H1 (cell line): ENCODE measurements around the gene ANO6. TPM values are rescaled to one million over a fixed set of nuclear protein-coding genes. Genes with fewer than 3 reads are reported as not detected.

ENCODE experiments used
- CTCF ChIA-PET: fragments of 300-600 bp; sonication (Branson Sonifier 250); formaldehyde crosslinking; loops from one replicate; lab custom pipeline; 2021; ENCODE audit not compliant: partially characterized antibody; lab: Charles Lee
- POLR2A ChIA-PET: fragments of 300-600 bp; sonication (Branson Sonifier 250); formaldehyde crosslinking; loops from one replicate; lab custom pipeline; 2021; ENCODE audit warnings: inconsistent platforms; ENCODE audit not compliant: partially characterized antibody; lab: Charles Lee
- DNase-seq, 2 experiments: peaks; one replicate each; pipeline versions ENCODE4 v3.0.0 to v3.0.0-alpha.2; 2010 to 2022; ENCODE audit warnings: low spot score in 2 of 2, low read depth in 1 of 2, mixed read lengths in 1 of 2
- FAIRE-seq: peaks from 2 replicates; lab custom pipeline; 2011; peaks lifted over from hg19 to GRCh38; lab: Jason Lieb, UNC
- H2AFZ ChIP-seq: 2 replicates; pipeline ENCODE4 v1.8.1; 2012; ENCODE audit warnings: low read length, inconsistent platforms
- H2AK5ac ChIP-seq: 2 replicates; pipeline ENCODE4 v1.6.1; 2013; ENCODE audit warnings: low read depth, low read length
- H2BK120ac ChIP-seq: replicated peaks from 2 replicates; pipeline ENCODE3; 2013; ENCODE audit warnings: low read depth, low read length, inconsistent platforms
- H2BK12ac ChIP-seq: 2 replicates; pipeline ENCODE4 v1.6.1; 2013; ENCODE audit warnings: low read depth, low read length
- H2BK15ac ChIP-seq: 2 replicates; pipeline ENCODE4 v1.6.1; 2013; ENCODE audit warnings: low read length
- H2BK20ac ChIP-seq: 2 replicates; pipeline ENCODE4 v1.6.1; 2013; ENCODE audit warnings: low read length
- H2BK5ac ChIP-seq: 2 replicates; pipeline ENCODE4 v1.6.1; 2013; ENCODE audit warnings: low read depth, low read length
- H3K14ac ChIP-seq: 2 replicates; pipeline ENCODE4 v1.6.1; 2013; ENCODE audit warnings: inconsistent platforms; ENCODE audit not compliant: insufficient read length
- H3K18ac ChIP-seq: 2 replicates; pipeline ENCODE4 v1.6.1; 2013; ENCODE audit warnings: low read length; ENCODE audit errors: extremely low read depth
- H3K23ac ChIP-seq: 2 replicates; pipeline ENCODE4 v1.6.1; 2013; ENCODE audit warnings: inconsistent platforms; ENCODE audit not compliant: insufficient read length
- H3K23me2 ChIP-seq: 2 replicates; pipeline ENCODE4 v1.6.1; 2013; ENCODE audit warnings: low read depth, low read length
- H3K27ac ChIP-seq: 2 replicates; pipeline ENCODE4 v1.6.1; 2011; ENCODE audit warnings: low read depth, low read length, inconsistent platforms
- H3K27me3 ChIP-seq, 4 experiments: replicated peaks in 1 of 4; 1 replicate in 1 of 4; 2 replicates in 3 of 4; pipeline versions ENCODE4 v1.6.1 to v1.8.1; 2011 to 2013; ENCODE audit warnings: low read length in 3 of 4, mild to moderate bottlenecking in 3 of 4, inconsistent platforms in 2 of 4, mixed read lengths in 2 of 4, moderate library complexity in 1 of 4; ENCODE audit not compliant: control insufficient read depth in 3 of 4, insufficient read depth in 3 of 4; ENCODE audit errors: extremely low read depth in 1 of 4
- H3K36me3 ChIP-seq, 4 experiments: 2 replicates each; pipeline versions ENCODE4 v1.6.1 to v1.8.1; 2011 to 2013; ENCODE audit warnings: mild to moderate bottlenecking in 4 of 4, low read length in 3 of 4, moderate library complexity in 2 of 4, control low read depth in 1 of 4, inconsistent platforms in 1 of 4; ENCODE audit not compliant: insufficient read depth in 4 of 4, control insufficient read depth in 2 of 4
- H3K4ac ChIP-seq: replicated peaks from 2 replicates; pipeline ENCODE3; 2013; ENCODE audit warnings: low read length, low read depth, mixed read lengths, inconsistent platforms; ENCODE audit not compliant: insufficient read length
- H3K4me1 ChIP-seq, 4 experiments: replicated peaks in 1 of 4; 1 replicate in 1 of 4; 2 replicates in 3 of 4; pipeline versions ENCODE4 v1.6.1 to v1.8.1; 2011 to 2013; ENCODE audit warnings: low read length in 3 of 4, inconsistent platforms in 2 of 4, mixed read lengths in 1 of 4; ENCODE audit not compliant: insufficient read depth in 4 of 4, control insufficient read depth in 3 of 4
- H3K4me2 ChIP-seq, 2 experiments: 2 replicates each; pipeline versions ENCODE4 v1.6.1 to v1.8.1; 2011 to 2013; ENCODE audit warnings: low read depth in 2 of 2, low read length in 2 of 2, control low read depth in 1 of 2, inconsistent platforms in 1 of 2, mild to moderate bottlenecking in 1 of 2; ENCODE audit not compliant: insufficient read depth in 1 of 2
- H3K4me3 ChIP-seq, 4 experiments: fragments of 200-600, 300-600 bp in 1 of 4; sonication (generic), shearing (Covaris generic), sonication (Bioruptor Twin) in 1 of 4; 2 replicates each; pipeline versions ENCODE4 v1.5.1 to v1.8.1; 2011 to 2016; ENCODE audit warnings: low read length in 4 of 4, low read depth in 3 of 4, control low read depth in 2 of 4, inconsistent platforms in 2 of 4, mild to moderate bottlenecking in 2 of 4, mixed read lengths in 1 of 4, moderate library complexity in 1 of 4; ENCODE audit not compliant: insufficient read depth in 2 of 4; ENCODE audit errors: extremely low read depth in 1 of 4
- H3K56ac ChIP-seq: replicated peaks from 2 replicates; pipeline ENCODE3; 2013; ENCODE audit warnings: low read depth, mild to moderate bottlenecking, mixed read lengths, low read length, inconsistent platforms; ENCODE audit not compliant: insufficient read length
- H3K79me1 ChIP-seq: 2 replicates; pipeline ENCODE4 v1.6.1; 2013; ENCODE audit warnings: low read depth, low read length, control low read depth
- H3K79me2 ChIP-seq, 2 experiments: 2 replicates each; pipeline versions ENCODE4 v1.6.1 to v1.8.1; 2012 to 2013; ENCODE audit warnings: low read length in 2 of 2, mild to moderate bottlenecking in 2 of 2, inconsistent platforms in 1 of 2; ENCODE audit not compliant: insufficient read depth in 2 of 2, control insufficient read depth in 1 of 2
- H3K9ac ChIP-seq, 4 experiments: replicated peaks in 1 of 4; 1 replicate in 1 of 4; 2 replicates in 3 of 4; pipeline versions ENCODE4 v1.6.1 to v1.8.1; 2011 to 2013; ENCODE audit warnings: low read depth in 3 of 4, low read length in 3 of 4, control low read depth in 2 of 4, mild to moderate bottlenecking in 2 of 4, moderate library complexity in 2 of 4, inconsistent platforms in 1 of 4; ENCODE audit errors: extremely low read depth in 1 of 4
- H3K9me3 ChIP-seq, 2 experiments: 2 replicates each; pipeline versions ENCODE4 v1.6.1 to v1.8.1; 2012 to 2013; ENCODE audit warnings: mild to moderate bottlenecking in 2 of 2, moderate library complexity in 2 of 2, control low read depth in 1 of 2, inconsistent platforms in 1 of 2, low read depth in 1 of 2, low read length in 1 of 2, mixed read lengths in 1 of 2; ENCODE audit not compliant: insufficient read depth in 2 of 2
- H4K20me1 ChIP-seq, 2 experiments: replicated peaks in 1 of 2; 2 replicates each; pipeline versions ENCODE3 to v1.8.1; 2011 to 2013; ENCODE audit warnings: inconsistent platforms in 2 of 2, low read length in 2 of 2, mild to moderate bottlenecking in 1 of 2; ENCODE audit not compliant: insufficient read depth in 2 of 2, control insufficient read depth in 1 of 2
- H4K5ac ChIP-seq: 2 replicates; pipeline ENCODE4 v1.6.1; 2013; ENCODE audit warnings: low read length, low read depth, mixed read lengths, inconsistent platforms; ENCODE audit not compliant: insufficient read length
- H4K8ac ChIP-seq: 2 replicates; pipeline ENCODE4 v1.8.0; 2013; ENCODE audit warnings: mild to moderate bottlenecking, moderate library complexity, low read length, inconsistent platforms; ENCODE audit not compliant: insufficient read depth; ENCODE audit errors: extremely low read depth
- H4K91ac ChIP-seq: replicated peaks from 2 replicates; pipeline ENCODE3; 2013; ENCODE audit warnings: low read length, mixed read lengths, inconsistent platforms; ENCODE audit not compliant: insufficient read length
- CBX8 ChIP-seq: fragments of 300-800, 300-1000 bp; sonication (generic); IDR thresholded peaks from 2 replicates; pipeline ENCODE4 v1.7.1; 2016; ENCODE audit warnings: low read depth, low read length, borderline replicate concordance
- GTF2F1 ChIP-seq: IDR thresholded peaks from 2 replicates; pipeline ENCODE4 v1.6.1; 2012; ENCODE audit warnings: low read depth, low read length, improper control_type of control experiment, borderline replicate concordance
- JUND ChIP-seq: IDR thresholded peaks from 2 replicates; pipeline ENCODE4 v1.6.1; 2011; ENCODE audit warnings: mild to moderate bottlenecking, improper control_type of control experiment, low read length
- PHF8 ChIP-seq: fragments of 200-600 bp; sonication (generic); conservative IDR thresholded peaks from 2 replicates; pipeline ENCODE4 v1.7.1; 2012; ENCODE audit warnings: low read depth, mild to moderate bottlenecking, inconsistent platforms, low read length, moderate library complexity
- RAD21 ChIP-seq, 2 experiments: IDR thresholded peaks in 1 of 2; conservative IDR thresholded peaks in 1 of 2; 2 replicates each; pipeline ENCODE4 v1.6.1; 2011; ENCODE audit warnings: low read depth in 2 of 2, low read length in 2 of 2, improper control_type of control experiment in 1 of 2, inconsistent platforms in 1 of 2, mild to moderate bottlenecking in 1 of 2, moderate library complexity in 1 of 2
- WGBS, 2 experiments: shearing (Covaris generic) in 1 of 2; methylation state at CpG; one replicate each; pipeline versions ENCODE4 v1.1.6 to v1.1.7; 2013 to 2015; ENCODE audit warnings: low lambda C conversion rate in 2 of 2, mixed read lengths in 2 of 2, inconsistent platforms in 1 of 2, low coverage in 1 of 2, missing lambda C conversion rate in 1 of 2; ENCODE audit not compliant: insufficient replicate concordance in 2 of 2, insufficient coverage in 1 of 2, insufficient read length in 1 of 2; ENCODE audit errors: extremely low coverage in 1 of 2, missing lambda C conversion rate in 1 of 2; 5-methylcytosine and 5-hydroxymethylcytosine counted together
- polyA plus RNA-seq, 7 experiments: library from polyadenylated mRNA; depleted of rRNA in 3 of 7; stranded (reverse) in 5 of 7; unstranded in 2 of 7; fragments of >200 nt in 5 of 7; fragments of 200-250 nt in 2 of 7; gene quantifications; 1 replicate in 5 of 7; 2 replicates in 1 of 7; 4 replicates in 1 of 7; pipeline versions ENCODE4 v1.2.1 to v1.2.3, GENCODE V29; 2011 to 2013; ENCODE audit warnings: missing spikeins in 2 of 7, mixed read lengths in 2 of 7
- total RNA-seq: library from RNA; stranded (reverse); fragmentation: NEBNext Ultra II Directional; extraction: Animal tissue kit (Norgen Biotek cat#: 25700); gene quantifications from 2 replicates; pipeline ENCODE4 v1.2.1, GENCODE V29; 2021
- TF ChIP-seq, protein P1 (sequence below): IDR thresholded peaks from 2 replicates; pipeline ENCODE4 v1.6.1; 2011; ENCODE audit warnings: low read length, improper control_type of control experiment
- TF ChIP-seq, protein P2 (sequence below): IDR thresholded peaks from 2 replicates; pipeline ENCODE4 v1.6.1; 2012; ENCODE audit warnings: inconsistent platforms

Gene ANO6
- total and polyA plus RNA-seq, 2 of the 8 experiments (the other 6 are each of a cell fraction or from before 2014, with no cell fraction given): 15.1 to 39.7 TPM

DNA sequence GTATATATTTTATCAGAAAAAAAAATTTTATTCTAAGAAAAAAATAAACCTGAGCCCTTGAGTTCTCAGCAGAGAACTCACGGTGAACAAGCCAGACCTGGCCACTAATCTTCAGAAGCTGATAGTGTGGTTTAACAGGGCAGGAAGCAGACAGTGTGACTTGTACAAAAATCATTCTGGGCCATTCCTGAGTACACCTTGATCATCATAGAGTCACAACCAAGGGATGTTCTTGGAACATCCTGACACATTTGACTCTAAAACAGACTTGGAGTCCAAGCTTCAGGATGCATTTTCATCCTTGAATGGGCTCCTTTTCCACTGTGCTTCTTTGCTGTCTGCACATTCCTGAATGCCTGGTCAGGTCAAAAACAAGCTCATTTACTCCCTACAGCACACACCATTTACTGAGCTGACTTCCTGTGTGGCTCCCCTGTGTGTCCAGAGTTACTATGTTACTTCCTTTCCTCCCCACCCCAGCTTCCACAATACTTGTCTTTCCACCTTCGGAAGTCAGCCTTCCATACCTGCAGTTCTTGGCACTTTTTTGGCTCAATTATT lies 112.0 kb downstream of the ANO6 start:
- no peak overlapping the region for H4K91ac ChIP-seq
- H3K79me2 ChIP-seq: no peaks in the 10 kb centered on the region
- H3K4me3 ChIP-seq: no peak overlapping the region
- no peak overlapping the region for H3K4me2 ChIP-seq
- TF ChIP-seq CBX8 (no peak), JUND (no peak), PHF8 (no peak), GTF2F1 (no peak), RAD21 (IDR thresholded peaks at IDR 0.05 in 1 of 2, conservative IDR thresholded peaks at IDR 0.05 in 1 of 2; ENCODE audit: low read depth in 2 of 2, low read length in 2 of 2) (no peak)
- TF ChIP-seq, protein P1, sequence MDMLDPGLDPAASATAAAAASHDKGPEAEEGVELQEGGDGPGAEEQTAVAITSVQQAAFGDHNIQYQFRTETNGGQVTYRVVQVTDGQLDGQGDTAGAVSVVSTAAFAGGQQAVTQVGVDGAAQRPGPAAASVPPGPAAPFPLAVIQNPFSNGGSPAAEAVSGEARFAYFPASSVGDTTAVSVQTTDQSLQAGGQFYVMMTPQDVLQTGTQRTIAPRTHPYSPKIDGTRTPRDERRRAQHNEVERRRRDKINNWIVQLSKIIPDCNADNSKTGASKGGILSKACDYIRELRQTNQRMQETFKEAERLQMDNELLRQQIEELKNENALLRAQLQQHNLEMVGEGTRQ: no peak
- TF ChIP-seq, protein P2, sequence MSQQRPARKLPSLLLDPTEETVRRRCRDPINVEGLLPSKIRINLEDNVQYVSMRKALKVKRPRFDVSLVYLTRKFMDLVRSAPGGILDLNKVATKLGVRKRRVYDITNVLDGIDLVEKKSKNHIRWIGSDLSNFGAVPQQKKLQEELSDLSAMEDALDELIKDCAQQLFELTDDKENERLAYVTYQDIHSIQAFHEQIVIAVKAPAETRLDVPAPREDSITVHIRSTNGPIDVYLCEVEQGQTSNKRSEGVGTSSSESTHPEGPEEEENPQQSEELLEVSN: no peak
- no peak overlapping the region for H2AFZ ChIP-seq
- no peak overlapping the region for H2BK15ac ChIP-seq
- H3K4me1 ChIP-seq: peaks cover 0 to 2% (median under 1%) of the 10 kb centered on the region in 4 experiments; a peak in 1 of 7 replicates
- no peaks in the 10 kb centered on the region for H3K27me3 ChIP-seq
- no peak overlapping the region for H2BK120ac ChIP-seq
- peaks cover 0 to 6% (median 2%) of the 10 kb centered on the region in 4 experiments; a peak in 4 of 8 replicates for H3K36me3 ChIP-seq
- 98% methylated on average over 2 of the region's 2 CpGs; no CpG with 5 or more reads in 1 of the 2 experiments for WGBS, 2 experiments
- H3K79me1 ChIP-seq: no peaks in the 10 kb centered on the region
- no peak overlapping the region for H3K14ac ChIP-seq
- peaks cover 0 to 2% of the 10 kb centered on the region in 2 experiments for H4K20me1 ChIP-seq
- H3K23ac ChIP-seq: no peak overlapping the region
- H3K9me3 ChIP-seq: no peaks in the 10 kb centered on the region
- H4K8ac ChIP-seq: no peak overlapping the region
- no peak overlapping the region for H2BK12ac ChIP-seq
- no peak overlapping the region for H4K5ac ChIP-seq
- H2BK20ac ChIP-seq: no peak overlapping the region
- H2BK5ac ChIP-seq: no peak overlapping the region
- no peak overlapping the region for H2AK5ac ChIP-seq
- DNase-seq (no peak), FAIRE-seq (no peak)
- H3K23me2 ChIP-seq: no peaks in the 10 kb centered on the region
- H3K27ac ChIP-seq: no peak overlapping the region
- no peak overlapping the region for H3K4ac ChIP-seq
- POLR2A ChIA-PET: interaction anchor here (0.9 to 1.0 kb wide), 2 partner anchors 9 to 12 kb away, joined by 3 read pairs; no protein-coding TSS in a partner anchor
- no peak overlapping the region for H3K9ac ChIP-seq
- H3K18ac ChIP-seq: no peak overlapping the region
- H3K56ac ChIP-seq: no peak overlapping the region
- CTCF ChIA-PET: interaction anchor here (0.6 to 1.3 kb wide), 3 partner anchors 74 to 1706 kb away, joined by 3 to 4 read pairs (median 3); no protein-coding TSS in a partner anchor
